IPS DF 4.7 (cell line): ENCODE results near the gene ERC2.

Source experiments
- DNase-seq: peaks from one replicate; pipeline ENCODE4 v3.0.0-alpha.2; 2013; ENCODE audit warnings: low spot score; ENCODE audit errors: extremely low read depth

The ERC2 gene

DNA sequence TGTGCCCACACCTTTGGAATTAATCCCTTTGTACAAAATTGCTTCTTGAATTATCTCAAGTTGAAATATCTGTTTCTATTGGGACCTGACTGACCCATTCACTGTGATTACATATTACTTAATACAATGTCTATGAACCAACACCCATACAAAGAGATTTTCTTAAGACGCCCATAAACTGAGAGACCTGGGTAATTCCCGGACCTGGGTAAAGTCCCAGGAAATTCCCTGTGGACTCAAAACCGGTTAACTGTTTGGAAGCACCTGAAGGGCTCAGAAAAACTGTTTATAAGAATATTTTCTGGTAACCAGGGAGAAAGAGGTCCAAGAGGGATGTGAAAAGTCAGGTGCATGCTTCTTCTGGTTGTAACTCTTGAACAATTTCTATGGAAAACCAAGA lies 667.2 kb downstream of the ERC2 start:
- DNase-seq: no peak

DNA sequence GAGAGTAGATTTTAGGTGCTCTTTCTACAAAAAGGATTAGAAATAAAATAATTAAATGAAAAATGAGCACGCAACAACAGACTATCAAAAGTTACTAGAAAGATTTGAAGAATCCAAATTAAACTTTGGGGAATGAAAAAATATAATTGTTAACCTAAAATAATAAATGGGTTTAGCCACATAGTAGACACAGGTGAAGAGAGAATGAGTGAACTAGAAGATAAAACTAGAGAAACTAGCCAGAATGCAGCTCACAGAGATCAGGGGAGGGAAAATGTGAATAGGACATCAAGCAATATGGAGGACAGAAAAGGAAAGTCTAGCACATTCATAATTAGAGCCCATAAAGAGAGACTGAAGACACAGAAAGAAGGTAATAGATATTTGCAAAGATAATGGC lies 670.5 kb downstream of the ERC2 start:
- DNase-seq: no peak

DNA sequence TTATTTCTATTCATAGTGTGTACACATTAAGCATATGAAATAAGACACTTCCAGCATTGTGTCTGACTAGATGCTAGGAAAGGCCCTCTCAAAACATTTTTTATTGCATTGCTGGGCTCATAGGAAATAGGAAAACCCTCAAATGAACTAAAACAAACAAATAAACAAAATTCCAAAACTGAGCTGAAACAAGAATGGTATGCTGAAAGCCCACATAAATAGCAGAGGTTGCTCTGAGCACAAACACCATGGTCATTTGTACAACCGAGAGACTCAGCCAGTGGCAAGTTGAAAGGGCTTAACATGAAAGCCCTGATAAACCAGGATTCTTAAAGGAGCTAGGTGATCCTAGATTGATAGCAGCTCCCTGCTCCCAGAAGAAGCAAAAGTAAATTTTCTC lies 671.2 kb downstream of the ERC2 start:
- DNase-seq: no peak

DNA sequence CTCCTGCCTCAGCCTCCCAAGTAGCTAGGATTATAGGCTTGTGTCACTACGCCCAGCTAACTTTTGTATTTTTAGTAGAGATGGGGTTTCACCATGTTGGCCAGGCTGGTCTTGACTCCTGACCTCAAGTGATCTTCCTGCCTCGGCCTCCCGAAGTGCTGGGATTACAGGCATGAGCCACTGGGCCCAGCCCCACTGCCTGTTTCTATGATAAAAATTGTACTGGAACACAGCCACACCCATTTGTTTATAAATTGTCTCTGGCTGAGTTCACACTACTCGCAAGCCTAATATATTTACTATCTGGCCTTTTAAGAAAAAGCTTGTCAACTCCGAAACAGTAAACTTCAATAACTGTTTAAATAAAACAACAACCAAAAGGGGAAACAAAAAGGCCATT lies 671.7 kb downstream of the ERC2 start:
- DNase-seq: no peak

DNA sequence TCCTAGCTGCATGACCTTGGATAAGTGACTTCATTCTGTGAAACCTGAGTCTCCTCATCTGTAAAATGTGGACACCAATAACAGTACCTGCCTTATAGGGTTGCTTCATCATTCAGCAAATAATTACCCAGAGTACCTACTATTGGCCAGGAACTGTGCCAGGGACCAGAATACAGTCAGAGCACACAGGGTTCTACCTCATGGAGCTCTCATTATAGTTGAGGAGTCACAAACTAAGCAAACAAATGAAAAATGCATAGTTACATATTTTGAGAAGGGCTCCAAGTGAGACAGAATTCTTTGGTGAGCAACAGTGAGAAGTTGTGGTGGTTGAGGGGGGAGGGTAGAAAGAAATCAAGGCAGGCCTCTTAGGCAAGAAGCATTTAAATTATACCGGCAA lies 672.5 kb downstream of the ERC2 start:
- no peak for DNase-seq

DNA sequence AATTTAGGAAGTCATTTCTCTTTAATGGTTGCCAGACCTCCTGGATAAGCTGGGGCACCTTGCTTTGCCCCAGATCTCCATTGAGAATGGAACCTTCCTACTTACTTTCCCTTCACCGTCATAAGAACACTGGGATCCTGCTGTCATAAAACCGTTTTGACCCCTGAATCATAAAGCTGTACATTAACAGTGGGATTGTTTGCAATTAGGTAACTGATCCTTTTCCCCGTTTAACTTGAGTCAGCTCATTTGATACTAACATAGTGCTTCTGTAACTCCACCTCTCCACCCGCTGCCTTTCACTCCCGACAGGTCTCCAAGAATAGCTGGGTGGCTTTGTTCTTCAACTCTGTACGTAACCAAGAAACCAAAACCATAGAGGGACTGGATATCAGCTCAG lies 673.0 kb downstream of the ERC2 start:
- no peak for DNase-seq

DNA sequence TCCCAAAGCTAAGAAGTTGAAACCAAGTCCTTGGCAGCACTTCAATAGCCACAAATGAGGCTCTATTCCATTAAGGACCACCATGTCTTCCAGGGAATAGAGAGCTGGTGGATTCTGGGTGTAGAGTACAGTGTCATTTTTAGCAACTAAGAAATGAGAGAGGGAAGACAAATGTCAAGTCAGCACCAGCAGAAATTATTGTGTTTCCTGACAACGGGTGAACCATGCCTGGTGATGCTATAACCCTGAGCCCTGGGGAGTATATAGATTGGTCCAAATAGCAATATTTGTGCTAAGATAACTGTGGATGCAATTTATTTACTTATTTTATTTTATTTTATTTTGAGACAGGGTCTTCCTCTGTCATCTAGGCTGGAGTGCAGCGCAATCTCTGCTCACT lies 675.5 kb downstream of the ERC2 start:
- DNase-seq: no peak

DNA sequence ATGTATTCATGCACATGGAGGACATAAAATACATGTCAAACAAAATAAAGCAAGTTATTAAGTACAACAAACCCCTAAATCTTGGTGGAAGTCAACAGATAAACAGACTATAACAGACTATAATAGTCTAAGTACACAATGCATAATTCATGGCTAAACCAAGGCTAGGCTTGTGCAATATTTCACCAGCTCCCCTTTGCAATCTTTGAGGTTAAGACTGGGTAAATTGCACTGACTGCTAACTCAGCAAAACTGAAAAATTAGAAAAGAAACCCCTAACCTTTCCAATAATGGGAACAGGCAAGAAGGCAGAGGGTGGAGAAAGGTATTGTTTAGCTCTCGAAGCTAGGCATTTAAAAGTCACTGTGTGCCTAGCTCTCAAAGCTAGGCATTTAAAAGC lies 676.3 kb downstream of the ERC2 start:
- no peak for DNase-seq

DNA sequence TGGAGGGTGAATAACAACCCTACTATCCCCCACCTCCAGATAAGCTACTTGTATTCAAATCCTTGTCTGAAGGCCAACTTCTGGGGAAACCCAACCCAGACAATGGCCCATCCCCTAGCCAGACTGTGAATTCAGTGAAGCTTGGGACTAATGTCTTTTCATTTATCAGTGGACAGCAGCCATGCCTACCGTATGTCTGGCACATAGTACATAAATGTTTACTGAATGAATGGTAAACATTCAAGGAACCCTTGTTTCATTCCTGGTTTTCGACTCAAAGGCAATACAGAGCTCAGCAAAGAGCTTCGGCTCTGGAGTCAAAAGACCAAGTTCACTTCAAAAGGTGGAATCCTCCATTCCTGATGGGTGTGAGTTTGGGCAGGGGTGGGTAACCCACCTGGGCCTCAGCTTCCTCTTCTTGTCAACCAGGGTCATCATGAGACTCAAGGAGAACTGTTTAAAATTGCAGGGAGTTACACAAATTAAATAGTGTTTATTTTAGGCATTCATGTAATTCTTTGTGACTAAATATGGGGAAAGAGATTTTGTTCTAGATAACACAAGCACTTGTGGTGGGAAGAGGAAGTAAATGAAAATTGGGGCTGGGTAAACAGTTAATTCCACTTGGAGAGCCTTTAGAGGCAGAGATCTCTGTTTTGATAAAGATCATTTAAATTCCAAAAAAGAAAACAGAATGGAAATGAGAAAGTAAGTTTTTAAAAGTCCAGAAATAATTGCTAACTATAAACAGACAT lies 677.5 kb downstream of the ERC2 start:
- DNase-seq: no peak

DNA sequence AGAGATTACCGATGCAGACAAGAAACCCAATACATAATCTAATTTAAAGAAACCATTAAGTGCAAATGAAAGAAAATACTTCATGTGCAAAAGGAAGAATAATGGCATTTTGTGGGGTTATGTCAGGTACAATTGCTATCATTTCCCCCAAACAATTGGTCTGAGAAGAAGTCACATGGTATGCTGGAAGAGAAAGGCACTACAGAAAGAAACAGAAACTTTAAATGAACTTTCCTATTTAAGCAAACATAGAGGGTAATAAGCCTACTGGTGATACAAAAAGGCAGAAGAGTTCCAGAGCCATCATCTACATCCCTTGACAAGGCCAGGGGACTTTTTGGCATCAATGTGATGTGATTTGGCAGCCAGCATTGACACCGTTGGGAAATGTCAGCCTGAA lies 678.8 kb downstream of the ERC2 start:
- DNase-seq: no peak

DNA sequence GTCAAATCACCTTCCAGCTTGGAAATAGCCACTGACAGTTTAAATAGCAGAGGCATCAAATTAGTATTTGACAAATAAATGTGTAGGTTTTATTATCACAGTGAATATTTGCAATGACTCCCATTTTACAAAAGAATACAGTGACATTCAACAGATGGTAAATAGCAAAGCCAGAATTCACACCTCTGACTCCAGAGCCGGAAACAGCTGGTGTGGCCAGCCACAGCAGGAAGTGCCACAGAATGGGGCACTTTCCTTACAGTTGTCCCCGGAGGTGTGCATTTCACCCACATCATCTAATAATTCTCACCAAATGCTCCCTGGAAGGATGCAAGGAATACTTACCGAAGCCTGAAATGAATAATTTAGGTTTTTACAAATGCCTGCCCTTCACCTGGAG lies 685.5 kb downstream of the ERC2 start:
- DNase-seq: no peak

DNA sequence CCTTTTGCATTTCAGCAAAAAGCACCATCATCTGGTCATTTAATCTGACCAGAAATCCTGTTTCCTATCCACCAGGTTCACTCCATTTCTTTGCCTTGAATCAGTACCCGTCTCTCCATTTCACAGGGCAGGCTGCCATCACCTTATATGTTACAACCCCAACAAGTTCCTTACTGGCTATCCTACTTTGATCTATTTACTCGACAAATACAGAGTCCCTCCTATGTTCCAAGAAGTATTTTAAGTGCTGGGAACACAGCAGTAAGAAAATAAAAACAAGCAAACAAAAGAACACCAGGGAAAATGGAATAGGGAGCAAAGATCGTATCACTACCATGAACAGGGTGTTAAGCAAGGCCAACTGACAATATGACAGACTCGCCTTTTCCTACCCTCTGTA lies 685.9 kb downstream of the ERC2 start:
- DNase-seq: no peak

DNA sequence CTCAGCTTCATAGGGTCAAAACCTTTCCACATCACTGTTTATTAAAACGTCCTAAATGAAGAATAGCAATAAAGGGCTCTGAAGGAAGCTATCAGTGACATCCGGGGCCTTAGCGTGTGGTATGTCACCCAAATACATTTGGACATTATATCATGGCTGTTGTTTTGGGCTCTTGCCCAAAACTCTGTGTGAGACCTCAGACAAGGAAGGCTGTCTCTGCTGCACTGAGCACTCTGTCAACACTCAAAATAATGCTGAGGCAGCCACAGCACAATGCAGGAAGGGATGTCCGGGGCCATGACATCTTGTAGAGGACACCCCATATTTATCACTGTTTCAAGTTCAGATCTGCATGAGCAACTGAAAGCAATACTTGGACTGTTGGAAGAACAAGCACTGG lies 687.4 kb downstream of the ERC2 start:
- no peak for DNase-seq

DNA sequence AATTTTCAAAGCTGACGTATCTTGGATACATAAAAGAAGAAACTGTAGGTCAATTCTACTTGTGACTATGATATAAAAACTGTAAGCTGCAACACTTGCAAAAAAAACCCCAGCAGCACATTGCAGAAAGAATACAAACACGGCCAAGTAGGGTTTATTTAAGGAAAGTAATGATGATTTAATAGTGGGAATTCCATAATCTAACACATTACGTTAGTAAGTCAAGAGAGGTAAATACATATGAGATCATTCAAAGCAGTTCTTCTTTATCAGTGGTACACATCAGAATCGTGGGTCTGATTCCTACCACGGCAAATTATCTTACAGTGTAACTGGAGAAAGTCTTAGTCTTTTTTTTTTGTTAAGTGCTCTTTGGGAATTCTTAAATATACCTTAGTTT lies 688.7 kb downstream of the ERC2 start:
- no peak for DNase-seq

DNA sequence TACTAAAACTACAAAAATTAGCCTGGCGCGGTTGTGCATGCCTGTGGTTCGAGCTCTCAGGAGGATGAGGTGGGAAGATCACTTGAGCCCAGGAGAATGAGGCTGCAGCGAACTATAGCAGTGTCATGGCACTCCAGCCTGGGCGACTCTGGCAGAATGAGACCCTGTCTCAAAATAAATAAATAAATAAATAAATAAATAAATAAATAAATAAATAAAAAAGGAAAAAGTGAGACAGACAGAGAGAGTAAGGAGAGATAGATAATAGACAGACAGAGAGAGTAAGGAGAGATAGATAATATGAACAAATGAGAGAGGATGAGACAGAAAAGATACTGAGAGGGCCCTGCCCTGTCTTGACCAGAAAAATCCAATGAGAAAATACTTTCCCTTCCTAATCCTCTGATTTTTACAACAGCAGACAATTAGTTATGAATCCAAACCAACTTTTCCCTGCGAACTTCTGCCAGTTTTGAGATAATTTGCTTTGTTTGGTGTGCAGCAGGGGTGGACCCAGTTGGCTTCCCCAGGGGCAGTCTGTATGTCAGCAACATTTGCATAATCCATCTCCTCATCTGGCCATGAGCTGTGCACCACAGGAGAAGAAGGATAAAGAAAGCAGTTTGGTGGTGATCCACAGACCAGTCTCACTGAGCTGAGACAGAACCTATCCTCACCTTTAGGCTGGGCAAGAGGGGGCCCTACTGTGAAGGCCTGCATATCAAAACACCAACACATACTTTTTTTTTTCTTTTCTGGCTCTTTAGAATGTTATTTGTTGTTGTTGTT lies 692.7 kb downstream of the ERC2 start:
- DNase-seq: no peak

DNA sequence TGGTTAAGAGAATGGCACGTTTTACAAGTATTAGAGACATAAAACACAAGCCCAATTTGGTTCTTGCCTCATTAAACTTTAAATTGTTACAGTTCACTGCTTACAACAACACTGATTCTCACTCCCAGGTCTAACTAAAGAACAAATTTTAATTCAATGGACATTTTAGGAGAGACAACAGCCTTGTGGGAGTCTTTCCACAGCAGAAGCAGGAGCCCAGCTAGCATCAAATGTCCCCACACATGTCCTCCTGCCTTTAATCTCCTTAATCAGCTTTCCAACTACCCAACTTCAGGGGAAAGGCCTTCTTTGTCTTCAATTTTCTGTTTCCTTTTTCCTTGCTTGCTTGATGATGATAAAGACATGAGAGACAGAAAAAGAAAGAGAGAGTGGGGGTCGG lies 693.4 kb downstream of the ERC2 start:
- no peak for DNase-seq

DNA sequence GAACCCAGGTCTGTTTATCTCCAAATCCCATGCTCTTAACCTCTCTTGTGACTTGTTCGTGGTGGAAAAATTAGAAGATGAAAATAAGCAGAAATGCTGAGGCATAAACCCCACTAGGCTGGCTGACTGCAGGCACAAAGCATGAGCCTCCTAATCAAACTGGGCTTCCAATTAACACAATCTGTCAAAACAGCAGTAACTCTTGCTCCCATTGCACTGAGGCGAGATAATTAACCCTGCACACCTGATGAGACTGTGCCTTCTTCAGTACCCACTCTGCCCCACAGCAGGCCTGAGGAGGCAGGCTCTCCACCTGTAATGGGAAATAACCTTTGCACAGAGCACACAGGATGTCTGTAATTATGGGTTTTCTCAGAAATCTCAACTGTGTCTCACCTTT lies 696.8 kb downstream of the ERC2 start:
- no peak for DNase-seq

DNA sequence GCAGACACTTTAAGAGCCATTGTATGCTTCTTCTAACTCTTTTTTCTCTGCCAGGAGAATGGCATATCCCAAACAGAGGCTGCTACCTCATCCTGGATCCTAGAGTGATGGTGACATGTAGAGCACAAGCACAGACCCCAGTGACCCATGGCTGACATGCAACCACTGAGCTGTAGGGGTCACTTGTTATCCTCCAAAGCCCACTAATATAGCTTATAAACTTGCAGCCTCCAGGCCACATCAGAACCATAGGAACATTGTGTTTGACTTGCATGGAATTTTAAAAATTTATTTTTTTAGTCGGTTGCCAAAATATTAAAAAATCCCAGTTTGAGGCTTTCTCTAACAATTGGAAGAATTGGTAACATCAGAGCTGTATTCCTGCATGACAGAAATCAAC lies 698.2 kb downstream of the ERC2 start:
- no peak for DNase-seq

DNA sequence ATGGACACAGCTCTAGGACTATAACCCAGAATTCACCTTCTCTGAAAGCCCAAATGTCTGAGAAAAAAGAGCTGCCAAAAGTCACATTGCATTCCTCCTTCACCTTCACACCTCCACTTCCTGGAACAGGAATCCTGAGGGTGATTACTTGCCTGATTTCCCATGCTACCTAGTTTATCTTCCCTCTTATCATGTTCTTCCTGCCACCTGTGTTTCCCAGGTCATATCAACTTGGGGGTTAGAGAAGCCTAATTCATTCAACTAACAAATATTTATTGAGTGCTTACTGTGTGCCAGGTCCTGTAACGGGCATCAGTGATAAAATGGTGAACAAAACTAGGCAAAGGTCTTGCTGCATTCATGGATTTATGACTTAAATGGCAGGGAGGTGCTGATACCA lies 701.5 kb downstream of the ERC2 start:
- no peak for DNase-seq

DNA sequence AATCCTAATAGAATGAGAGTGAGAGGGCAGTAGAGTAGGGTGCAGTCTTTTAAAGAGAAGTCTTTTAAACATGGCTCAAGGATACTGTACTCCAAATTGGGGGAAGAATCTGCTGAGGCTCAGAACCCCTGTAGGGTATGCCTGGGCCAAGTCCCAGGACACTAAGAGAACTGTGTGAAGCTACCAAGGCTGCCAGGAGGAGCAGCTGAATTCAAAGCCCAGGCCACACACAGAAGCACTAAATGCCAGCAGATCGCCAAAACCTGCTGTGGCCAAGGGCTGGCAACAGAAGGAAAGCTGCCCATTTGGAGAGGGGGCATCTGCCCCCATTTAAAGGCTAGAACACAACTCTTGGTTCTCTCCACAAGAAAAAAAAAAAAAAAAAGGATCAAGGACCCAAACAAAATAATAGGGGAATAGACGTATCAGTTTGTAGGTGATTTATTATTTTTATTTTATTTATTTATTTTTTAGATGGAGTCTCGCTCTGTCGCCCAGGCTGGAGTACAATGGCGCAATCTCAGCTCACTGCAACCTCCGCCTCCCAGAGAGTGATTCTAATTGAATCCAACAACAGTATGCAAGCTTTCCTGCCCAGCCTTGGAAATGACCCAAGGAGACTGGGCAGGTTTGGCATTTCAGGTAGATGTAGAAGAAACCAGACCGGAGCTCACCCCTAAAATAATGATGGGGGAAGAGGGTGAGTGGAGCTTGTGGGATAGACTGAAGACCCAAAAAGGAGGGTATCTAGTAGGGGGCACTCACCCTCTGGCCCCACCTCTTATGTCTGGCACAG lies 702.2 kb downstream of the ERC2 start:
- DNase-seq: no peak

DNA sequence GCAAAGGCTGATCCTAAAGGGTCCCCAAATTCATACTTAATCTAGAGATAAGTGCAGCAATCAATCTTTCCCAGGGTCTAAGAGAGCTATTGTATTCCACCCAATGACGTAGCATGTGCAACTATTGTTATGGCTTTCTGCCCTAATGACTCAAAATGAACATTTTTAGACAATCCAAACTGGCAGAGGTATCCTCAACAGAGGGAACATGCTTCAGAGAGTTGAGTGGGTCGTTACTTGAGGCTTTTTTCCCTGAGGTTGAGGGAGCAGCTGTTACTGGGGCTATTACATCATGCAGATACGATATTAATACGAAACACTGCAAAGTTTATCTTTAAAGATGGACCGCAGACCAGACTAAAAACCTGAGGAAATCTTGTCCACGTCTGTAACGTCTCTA lies 702.9 kb downstream of the ERC2 start:
- DNase-seq: no peak

DNA sequence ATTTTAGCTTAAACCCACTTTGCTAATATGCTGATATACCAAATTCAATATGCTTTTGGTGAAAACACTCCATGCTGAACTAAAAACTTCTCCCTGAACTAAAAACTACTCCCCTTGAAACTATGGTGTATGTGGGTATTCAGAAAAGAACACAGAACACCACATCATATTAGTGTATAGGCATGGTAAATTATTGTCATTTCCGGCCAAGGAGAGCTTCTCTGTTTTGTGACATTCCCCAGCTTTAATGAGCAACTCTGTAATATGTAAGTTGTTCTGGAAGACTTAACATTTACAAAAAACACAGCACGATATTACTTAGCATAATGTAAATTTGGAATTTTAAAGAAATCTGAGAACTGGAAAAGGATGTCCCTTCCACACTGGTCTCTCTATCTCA lies 711.3 kb downstream of the ERC2 start:
- no peak for DNase-seq
